NCI-H1048 (cell line): ENCODE results near the gene SCN11A.

Source experiments
- DNase-seq: peaks from one replicate; lab custom pipeline; 2025; lab: John Stamatoyannopoulos, UW

SCN11A gene

DNA sequence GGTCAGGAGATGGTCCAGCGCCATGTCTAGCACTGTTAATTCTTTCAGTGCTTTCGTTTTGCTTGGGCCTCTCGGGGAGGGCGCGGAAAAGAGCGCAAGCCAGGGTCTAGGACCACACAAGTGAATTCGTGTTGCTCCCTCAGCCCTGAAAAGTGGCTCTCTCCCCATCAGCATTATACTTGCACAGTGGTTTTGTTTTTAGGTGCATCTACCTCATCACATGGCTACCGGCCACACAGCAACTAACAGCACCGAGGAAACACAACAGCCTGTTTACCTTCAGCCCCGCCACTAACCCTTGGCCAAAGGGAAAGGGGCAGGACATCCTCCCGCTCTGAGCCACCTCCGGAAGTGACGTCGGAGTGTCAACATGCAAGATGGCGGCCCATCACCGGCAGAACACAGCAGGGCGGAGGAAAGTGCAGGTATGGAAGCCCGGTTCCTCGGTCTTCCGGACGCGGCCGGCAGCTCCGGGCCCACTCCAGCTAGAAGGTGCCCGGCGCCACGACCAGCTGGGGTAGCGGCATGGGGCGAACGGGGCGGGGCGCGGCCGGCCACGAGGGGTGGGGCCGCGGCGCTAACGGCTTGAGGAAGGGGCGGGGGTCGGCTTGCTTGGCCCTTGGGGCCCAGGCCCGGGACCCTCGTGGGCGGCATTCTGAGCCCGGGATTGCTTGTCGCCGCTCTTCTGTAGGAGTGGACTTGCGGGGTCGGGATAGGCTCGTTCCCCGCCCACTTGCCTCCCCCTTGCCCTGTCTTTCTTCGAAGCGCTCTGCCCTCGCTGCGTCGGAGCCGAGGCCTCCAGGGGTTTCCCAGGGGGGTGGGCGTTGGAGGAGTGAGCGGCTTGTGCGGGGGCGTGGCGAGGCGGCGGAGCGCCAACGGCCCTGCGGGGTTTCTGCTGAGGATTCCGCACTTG lies at the start of gene SCN11A, which contains the start of gene WDR48:
SCN11A (minus strand) TSS at position 296 of the 913 bp plus-strand sequence. CDS start 101,582 bp downstream, outside the sequence.
WDR48 (plus strand) TSS at position 368 of the 913 bp plus-strand sequence; CDS start at position 378, 10 bp downstream.
- DNase-seq: peak; percentile 56

DNA sequence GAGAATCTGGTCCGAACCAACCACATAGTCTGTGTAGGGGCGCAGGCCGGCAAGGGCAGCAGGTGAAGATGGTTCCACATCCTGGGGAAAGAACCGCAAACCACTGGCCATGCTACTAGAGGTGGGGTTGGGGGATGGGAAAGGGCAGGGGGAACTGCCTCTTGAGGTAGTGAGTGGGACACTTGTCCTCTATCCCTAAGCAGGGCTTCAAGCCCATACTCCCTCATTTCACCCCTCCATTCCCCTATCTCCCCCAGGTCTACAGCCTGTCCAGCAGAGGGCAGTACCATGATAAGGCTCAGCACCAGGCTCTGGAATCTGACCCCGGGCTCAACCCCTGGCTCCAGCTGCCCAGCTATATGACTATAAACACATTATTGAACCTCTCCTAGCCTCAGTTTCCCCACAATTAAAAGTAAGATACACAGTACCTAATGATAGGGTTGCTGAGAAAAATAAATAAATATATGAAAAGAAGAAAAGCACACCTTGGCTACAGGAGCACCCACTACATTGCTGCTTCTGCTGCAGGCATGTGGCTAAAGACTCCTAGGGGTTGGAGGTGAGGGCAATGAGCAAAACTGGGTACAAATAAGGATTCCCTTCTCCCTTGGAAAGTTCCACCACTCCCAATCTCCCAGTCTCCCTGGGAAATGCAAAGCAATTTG lies 49.4 kb upstream of the SCN11A start:
- no peak for DNase-seq

GRCh38 chr3:39100500-39100886 lies 48.7 kb upstream of the SCN11A start:
- DNase-seq: no peak

DNA sequence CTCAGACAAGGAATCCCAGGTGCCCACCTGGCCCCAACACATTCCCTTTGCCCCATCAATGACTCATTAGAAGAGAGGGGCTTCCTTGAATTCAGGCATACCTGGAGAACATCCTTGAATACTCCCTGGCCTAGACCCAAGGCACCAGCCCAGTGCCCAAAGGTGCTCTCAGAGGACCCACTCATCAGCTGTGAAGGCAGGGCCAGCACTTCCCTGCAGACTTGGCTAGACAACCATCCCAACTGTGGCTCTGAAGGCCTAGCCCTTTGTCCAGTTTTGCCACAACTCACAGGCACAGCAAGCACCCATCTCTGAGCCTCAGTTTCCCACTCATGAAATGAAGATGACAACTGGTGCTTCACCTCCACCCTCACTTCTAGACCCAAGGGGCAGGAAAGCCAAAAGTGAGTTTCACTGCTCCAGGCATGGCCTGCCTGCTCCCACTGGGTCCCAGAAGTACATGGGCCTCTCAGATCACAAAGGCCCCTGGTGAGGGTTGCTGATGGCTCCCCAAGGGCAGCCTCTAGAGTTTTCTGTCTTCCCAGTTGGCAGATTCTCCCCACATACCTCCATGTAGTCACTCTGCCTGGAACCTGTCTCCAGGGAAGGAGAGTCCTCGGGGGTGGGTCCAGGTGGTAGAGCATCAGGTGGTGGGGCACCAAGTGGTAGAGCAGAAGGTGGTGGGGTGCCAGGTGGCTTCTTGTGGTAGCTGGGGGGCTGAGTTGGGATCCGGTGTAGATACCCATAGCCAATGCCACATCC lies 48.2 kb upstream of the SCN11A start:
- DNase-seq: no peak

- DNase-seq: no peak
Measured at GRCh38 chr3:39099242-39099641, 47.5 kb upstream of the SCN11A start.

DNA sequence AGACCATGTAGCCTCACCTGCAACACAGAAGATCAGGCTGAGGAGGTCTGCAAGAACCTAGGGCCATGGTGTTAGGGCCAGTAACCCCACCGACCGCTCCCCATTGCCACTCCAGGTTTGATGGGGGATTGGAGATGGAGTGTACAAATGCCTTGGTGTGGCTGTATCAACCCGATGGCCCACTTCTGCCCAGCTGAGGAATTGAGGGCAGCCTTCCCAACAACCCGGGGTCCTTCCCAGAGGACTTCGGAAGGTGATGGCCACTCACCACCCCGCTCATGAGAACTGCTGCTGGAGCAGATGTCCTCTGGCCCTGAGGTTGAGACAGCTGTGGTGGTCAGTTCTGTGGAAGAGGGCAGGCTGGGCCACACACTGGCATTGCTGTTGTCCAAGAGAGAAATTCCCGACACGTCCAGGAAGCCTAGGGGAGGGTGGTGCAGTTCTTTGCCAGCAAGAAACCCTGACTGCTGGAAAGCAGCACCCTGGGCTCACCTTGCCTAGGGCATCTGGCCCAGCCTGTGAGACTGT lies 46.8 kb upstream of the SCN11A start:
- DNase-seq: no peak

- no peak for DNase-seq
Measured at GRCh38 chr3:39097716-39098472, 46.1 kb upstream of the SCN11A start.

- DNase-seq: no peak
Measured at GRCh38 chr3:39096775-39097174, 45.0 kb upstream of the SCN11A start.

GRCh38 chr3:39095778-39096177 lies 44.0 kb upstream of the SCN11A start:
- no peak for DNase-seq

DNA sequence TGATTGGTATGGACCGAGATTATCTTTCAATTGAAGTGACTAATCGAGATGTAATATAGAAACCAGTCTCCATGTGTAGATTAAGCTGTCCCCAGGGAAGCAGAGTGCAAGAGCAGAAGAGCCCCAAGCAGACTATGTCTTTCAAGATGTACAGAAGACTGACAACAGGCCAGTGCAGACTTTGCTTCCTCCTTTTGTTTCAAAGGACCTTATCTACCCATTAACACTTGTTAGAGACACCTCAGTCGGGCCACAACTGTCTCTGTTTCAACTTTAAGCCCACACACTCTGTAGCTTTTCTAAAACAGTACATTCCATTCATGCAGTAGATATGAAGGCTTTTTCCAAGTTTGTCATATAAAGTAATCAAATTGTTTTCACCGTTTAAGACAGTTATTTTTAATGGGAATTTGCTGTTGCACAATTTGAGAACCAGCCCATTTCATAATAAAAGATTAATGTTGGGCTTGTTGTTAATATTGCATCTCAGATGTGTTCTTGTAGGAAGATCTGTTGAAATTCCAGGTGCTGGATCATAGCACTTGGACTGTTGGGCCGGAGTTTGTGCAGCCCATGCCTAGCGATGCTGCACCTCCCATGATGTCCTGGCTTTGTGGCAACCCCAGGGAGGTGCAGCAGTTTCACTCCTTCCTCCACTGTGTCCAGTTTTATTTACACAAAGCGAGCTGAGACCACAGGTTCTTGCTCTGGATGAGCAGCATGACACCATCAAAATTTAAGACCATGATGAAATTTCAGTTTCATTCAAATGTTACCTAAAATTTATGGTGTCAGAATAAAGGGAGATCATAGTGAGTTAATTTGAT lies 43.3 kb upstream of the SCN11A start:
- no peak for DNase-seq

- DNase-seq: no peak
Measured at GRCh38 chr3:39090922-39091321, 39.2 kb upstream of the SCN11A start.

DNA sequence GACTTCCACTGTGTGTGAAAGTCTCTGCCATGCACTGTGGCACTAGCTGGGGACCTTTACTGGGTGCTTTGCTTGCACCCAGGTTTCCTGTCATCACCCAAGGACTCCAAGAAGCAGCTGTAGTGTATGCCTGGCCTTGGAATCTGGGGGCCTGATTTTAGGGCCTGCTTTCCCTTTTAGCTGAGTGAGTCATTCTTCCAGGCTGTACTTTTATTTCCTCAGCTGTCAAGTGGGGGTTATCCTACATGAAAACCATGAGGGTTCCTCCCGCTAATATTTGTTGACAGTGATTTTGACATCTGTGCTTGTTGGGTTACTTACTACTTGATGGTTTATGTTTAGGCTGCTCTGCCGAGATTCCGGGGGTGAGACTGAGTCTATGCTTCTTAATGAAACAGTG lies 37.1 kb upstream of the SCN11A start:
- DNase-seq: no peak

DNA sequence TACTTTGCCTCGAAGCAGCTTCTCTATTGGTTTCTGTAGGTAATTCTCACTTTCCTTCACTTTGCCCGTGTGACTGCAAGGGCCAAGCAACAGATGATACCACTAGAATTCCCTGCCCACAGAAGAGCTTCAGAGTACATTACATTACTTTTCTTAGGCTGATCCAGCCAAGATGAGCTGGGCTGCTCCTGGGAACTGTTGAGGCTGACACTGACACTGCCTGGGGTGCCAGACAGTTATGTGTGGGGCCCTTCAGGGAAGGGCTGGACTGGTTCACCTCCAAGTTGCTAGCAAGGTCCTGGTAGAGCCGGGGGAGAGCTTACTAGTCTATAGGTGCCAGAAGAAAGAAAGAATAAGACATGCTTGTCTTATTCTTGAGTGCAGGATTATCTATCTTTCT lies 36.7 kb upstream of the SCN11A start:
- no peak for DNase-seq

DNA sequence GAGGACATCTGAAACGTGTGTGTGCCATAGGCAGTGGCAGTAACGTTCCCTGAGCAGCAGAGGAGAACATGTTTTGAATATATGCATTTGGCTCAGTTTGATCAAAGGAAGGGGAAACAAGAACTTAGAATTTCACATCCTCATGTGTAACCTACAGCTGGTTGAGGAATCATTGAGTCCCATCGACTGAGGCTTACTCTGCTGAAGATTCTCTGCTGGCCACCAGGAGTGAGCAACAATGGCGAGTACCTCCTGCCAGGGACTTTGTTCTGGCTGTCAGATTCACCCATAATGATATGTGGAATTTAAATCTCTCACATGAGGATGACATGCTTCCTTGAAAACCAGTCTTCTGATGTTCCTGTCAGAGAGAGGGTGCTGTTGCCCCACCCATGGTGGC lies 34.4 kb upstream of the SCN11A start:
- no peak for DNase-seq

- DNase-seq: no peak
Measured at GRCh38 chr3:39082666-39083313, 31.0 kb upstream of the SCN11A start.

DNA sequence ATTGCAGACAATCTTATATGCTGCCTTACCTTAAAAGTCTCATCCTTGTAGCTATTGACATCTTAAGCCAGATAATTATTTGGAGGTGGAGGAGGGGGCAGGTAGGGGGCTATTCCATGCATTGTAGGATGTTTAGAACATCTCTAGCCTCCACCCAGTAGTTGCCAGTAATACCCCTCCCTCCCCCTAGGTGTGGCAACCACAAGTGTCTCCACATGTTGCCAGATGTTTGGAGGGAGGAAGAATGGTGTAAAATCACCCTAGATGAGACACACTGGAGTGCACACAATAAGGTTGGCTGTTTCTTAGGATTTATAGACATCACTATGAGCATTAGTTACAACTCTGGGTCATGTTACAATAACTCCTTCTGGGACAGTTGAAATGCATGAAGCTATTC lies 28.3 kb upstream of the SCN11A start:
- DNase-seq: no peak

- no peak for DNase-seq
Measured at GRCh38 chr3:39079530-39079929, 27.8 kb upstream of the SCN11A start.

DNA sequence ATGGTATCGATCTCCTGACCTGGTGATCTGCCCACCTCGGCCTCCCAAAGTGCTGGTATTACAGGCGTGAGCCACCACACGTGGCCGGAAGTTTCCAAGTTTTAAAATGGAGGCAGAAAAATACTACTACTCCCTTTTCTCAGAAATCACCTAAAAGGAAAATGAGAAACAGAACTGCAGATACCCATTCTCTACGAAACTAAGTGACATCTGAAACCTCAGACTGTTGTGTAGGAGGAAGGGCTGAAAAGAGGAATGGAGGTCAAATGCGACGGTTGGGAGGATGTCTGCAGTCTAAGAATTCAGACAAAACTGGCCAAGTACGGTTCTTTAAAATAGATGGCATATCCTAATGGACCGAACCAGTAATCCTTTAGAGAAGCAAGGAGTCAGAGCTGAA lies 24.2 kb upstream of the SCN11A start:
- DNase-seq: no peak

DNA sequence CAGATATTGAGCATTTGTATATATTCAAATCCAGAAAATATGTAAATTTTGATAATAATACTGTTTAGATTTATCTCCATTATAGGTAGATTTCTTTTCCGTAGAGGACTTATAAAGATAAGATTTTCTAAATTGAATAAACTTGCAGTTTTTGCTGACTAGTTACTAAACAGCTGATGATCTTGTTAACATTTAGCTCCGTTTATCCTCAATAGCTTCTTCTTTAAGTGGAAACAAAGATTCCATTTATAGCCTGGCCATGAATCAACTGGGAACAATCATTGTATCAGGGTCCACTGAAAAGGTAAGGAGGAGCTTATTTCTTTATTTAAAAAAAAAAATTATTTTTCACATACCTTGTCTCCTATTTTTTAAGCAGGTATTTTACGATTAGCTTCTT lies 16.8 kb upstream of the SCN11A start:
- DNase-seq: no peak

DNA sequence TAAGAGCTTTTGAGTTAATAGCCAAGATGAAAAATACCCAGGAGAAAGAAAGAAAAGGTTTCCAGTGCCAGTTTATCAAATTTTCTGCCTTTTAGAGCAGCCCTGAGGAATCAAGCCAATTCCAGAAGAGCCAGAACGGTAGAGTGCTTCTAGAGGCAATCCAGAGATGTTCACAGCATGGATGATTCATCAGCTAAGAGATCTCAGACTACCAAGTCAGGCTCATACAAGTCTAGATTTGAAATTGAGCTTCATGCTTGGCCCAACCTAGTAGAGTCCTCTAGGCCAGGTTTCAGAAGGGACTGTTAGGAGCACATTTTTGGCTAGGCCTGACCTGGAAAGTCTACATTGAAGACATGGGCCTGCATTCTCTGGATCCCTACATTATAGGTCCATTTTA lies 15.5 kb upstream of the SCN11A start:
- no peak for DNase-seq
